Activated CD8-positive, alpha-beta memory T cell treated with anti-CD3 and anti-CD28 coated beads, Interleukin-2, amount 10 ng/mL, durations not matched to agents 7 days and 5 days (primary cell): Measurements from ENCODE around the gene GLIPR2. TPM values are rescaled to one million over a fixed set of nuclear protein-coding genes. Genes with fewer than 3 reads are reported as not detected.
A peak's percentile ranks its signal among the peaks of the same experiment; 100 is the strongest.
"Not testable (repeated sequence)": the region's sequence is repeated elsewhere in the genome, so short reads cannot be mapped to it uniquely, and the experiment has no call there.

Experiments used
- ATAC-seq: fragments of 150-1000 bp; cut with Tn5 transposase; one replicate; pipeline ENCODE4 v1.10.0; 2021; ENCODE audit warnings: moderate library complexity
- CTCF ChIA-PET: fragments of 350-600 bp; sonication (Branson Sonifier 250); formaldehyde crosslinking; loops from one replicate; lab custom pipeline; 2021; ENCODE audit warnings: antibody characterized with exemption; lab: Charles Lee
- DNase-seq: peaks from one replicate; pipeline ENCODE4 v3.0.0-alpha.2; 2020
- H3K27ac Mint-ChIP-seq: one replicate; pipeline ENCODE4 v1.8.0; 2021; ENCODE audit warnings: mild to moderate bottlenecking, mixed read lengths
- H3K27me3 Mint-ChIP-seq: one replicate; pipeline ENCODE4 v1.8.0; 2021; ENCODE audit warnings: mixed read lengths
- H3K36me3 Mint-ChIP-seq: one replicate; pipeline ENCODE4 v1.8.0; 2021; ENCODE audit warnings: mild to moderate bottlenecking, mixed read lengths
- H3K4me1 Mint-ChIP-seq: one replicate; pipeline ENCODE4 v1.8.0; 2021; ENCODE audit warnings: mixed read lengths
- H3K4me3 Mint-ChIP-seq: one replicate; pipeline ENCODE4 v1.8.0; 2021; ENCODE audit warnings: mild to moderate bottlenecking, moderate library complexity, mixed read lengths
- H3K9me3 Mint-ChIP-seq: one replicate; pipeline ENCODE4 v1.8.0; 2022; ENCODE audit warnings: low read depth, mixed read lengths
- total RNA-seq, 2 experiments: library from RNA; stranded (reverse); gene quantifications; one replicate each; pipeline ENCODE4 v1.2.3, GENCODE V29; 2021

The GLIPR2 gene
- total RNA-seq, 2 experiments from 2014 or later: 28.4 to 49.8 TPM

- Mint-ChIP-seq H3K27me3 (peaks cover 4% of the 10 kb centered on the region), H3K4me1 (peaks cover 22% of the 10 kb centered on the region), H3K9me3 (no peaks in the 10 kb centered on the region), H3K4me3 (no peak overlapping the region), H3K27ac (peak overlapping the region; percentile 53), H3K36me3 (no peaks in the 10 kb centered on the region)
- CTCF ChIA-PET: interaction anchor here (0.6 to 1.4 kb wide), 4 partner anchors 9 to 25 kb away, joined by 3 to 8 read pairs (median 4); partner anchors contain the start of gene GLIPR2
- DNase-seq (no peak), ATAC-seq (peak; percentile 71)
Observed at GRCh38 chr9:36127652-36128244, 8.8 kb upstream of the GLIPR2 start.

- no peak for ATAC-seq
- no peak for DNase-seq
- H3K9me3 Mint-ChIP-seq: no peaks in the 10 kb centered on the region
- H3K4me3 Mint-ChIP-seq: no peak overlapping the region
- peak overlapping the region; percentile 53 for H3K27ac Mint-ChIP-seq
- peaks cover 22% of the 10 kb centered on the region for H3K4me1 Mint-ChIP-seq
- peaks cover 4% of the 10 kb centered on the region for H3K27me3 Mint-ChIP-seq
- H3K36me3 Mint-ChIP-seq: no peaks in the 10 kb centered on the region
- CTCF ChIA-PET: interaction anchor here (1.1 to 3.2 kb wide), 4 partner anchors 13 to 38 kb away, joined by 3 to 13 read pairs (median 6); no protein-coding TSS in a partner anchor
Observed at GRCh38 chr9:36128349-36128748, 8.2 kb upstream of the GLIPR2 start.

GRCh38 chr9:36129139-36129538, 7.4 kb upstream of the GLIPR2 start:
- no peaks in the 10 kb centered on the region for H3K36me3 Mint-ChIP-seq
- H3K4me3 Mint-ChIP-seq: no peak overlapping the region
- H3K4me1 Mint-ChIP-seq: peaks cover 22% of the 10 kb centered on the region
- ATAC-seq (no peak), DNase-seq (peak; percentile 35)
- peaks cover 6% of the 10 kb centered on the region for H3K27me3 Mint-ChIP-seq
- H3K27ac Mint-ChIP-seq: no peak overlapping the region
- H3K9me3 Mint-ChIP-seq: no peaks in the 10 kb centered on the region
- CTCF ChIA-PET: interaction anchor here (0.9 to 3.2 kb wide), 3 partner anchors 20 to 37 kb away, joined by 5 to 13 read pairs (median 5); no protein-coding TSS in a partner anchor

DNA sequence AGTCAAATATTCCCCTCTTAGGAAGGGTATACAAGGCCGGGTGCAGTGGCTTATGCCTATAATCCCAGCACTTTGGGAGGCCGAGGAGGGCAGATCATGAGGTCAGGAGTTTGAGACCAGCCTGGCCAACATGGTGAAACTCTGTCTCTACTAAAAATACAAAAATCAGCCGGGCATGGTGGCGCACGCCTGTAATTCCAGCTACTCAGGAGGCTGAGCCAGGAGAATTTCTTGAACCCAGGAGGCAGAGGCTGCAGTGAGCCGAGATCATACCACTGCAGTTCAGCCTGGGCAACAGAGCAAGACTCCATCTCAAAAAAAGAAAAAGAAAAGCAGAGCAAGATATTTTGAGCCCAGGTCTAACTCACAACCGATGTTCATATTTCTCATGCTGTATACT, 4.9 kb upstream of the GLIPR2 start:
- not testable (repeated sequence) for H3K4me3 Mint-ChIP-seq, H3K9me3 Mint-ChIP-seq, H3K27ac Mint-ChIP-seq, H3K36me3 Mint-ChIP-seq, DNase-seq, ATAC-seq
- Mint-ChIP-seq H3K27me3 (peaks cover 19% of the 10 kb centered on the region), H3K4me1 (peaks cover 21% of the 10 kb centered on the region)
- CTCF ChIA-PET: interaction anchor here (1.0 to 4.0 kb wide), 2 partner anchors 16 to 29 kb away, joined by 5 to 15 read pairs; no protein-coding TSS in a partner anchor

DNA sequence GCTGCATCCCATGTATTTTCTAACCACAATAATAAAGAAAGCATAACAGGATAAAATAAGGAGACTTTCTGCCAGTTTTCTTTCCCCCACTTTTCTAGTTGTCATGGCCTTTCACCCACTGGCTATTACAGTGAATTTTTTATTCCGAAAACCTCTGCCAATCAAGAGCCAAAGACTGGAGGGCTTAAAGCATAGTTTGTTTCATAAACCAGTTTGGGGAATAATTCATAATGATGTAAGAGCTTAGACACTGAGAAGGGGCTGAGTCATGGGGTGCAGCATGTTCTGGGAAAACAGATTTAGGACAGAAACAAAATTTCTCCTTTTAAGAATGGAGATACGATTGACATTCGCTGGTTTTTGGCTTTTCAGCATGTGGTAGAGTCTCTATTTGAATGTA, 4.4 kb upstream of the GLIPR2 start:
- no peak overlapping the region for H3K27ac Mint-ChIP-seq
- CTCF ChIA-PET: interaction anchor here (2.4 to 4.0 kb wide), 2 partner anchors 30 to 33 kb away, joined by 10 to 15 read pairs; no protein-coding TSS in a partner anchor
- peaks cover under 1% of the 10 kb centered on the region for H3K36me3 Mint-ChIP-seq
- H3K9me3 Mint-ChIP-seq: no peaks in the 10 kb centered on the region
- no peak overlapping the region for H3K4me3 Mint-ChIP-seq
- no peak for ATAC-seq
- no peak for DNase-seq
- H3K27me3 Mint-ChIP-seq: peaks cover 19% of the 10 kb centered on the region
- peaks cover 22% of the 10 kb centered on the region for H3K4me1 Mint-ChIP-seq

- peaks cover 4% of the 10 kb centered on the region for H3K36me3 Mint-ChIP-seq
- H3K27ac Mint-ChIP-seq: no peak overlapping the region
- CTCF ChIA-PET: interaction anchor here (3.0 kb wide), 1 partner anchor 32 kb away, joined by 20 read pairs; no protein-coding TSS in a partner anchor
- peaks cover 32% of the 10 kb centered on the region for H3K4me1 Mint-ChIP-seq
- H3K27me3 Mint-ChIP-seq: peaks cover 19% of the 10 kb centered on the region
- no peak for DNase-seq
- H3K9me3 Mint-ChIP-seq: no peaks in the 10 kb centered on the region
- no peak for ATAC-seq
- H3K4me3 Mint-ChIP-seq: peak overlapping the region; percentile 67
Observed at GRCh38 chr9:36134761-36135505, 1.6 kb upstream of the GLIPR2 start.

DNA sequence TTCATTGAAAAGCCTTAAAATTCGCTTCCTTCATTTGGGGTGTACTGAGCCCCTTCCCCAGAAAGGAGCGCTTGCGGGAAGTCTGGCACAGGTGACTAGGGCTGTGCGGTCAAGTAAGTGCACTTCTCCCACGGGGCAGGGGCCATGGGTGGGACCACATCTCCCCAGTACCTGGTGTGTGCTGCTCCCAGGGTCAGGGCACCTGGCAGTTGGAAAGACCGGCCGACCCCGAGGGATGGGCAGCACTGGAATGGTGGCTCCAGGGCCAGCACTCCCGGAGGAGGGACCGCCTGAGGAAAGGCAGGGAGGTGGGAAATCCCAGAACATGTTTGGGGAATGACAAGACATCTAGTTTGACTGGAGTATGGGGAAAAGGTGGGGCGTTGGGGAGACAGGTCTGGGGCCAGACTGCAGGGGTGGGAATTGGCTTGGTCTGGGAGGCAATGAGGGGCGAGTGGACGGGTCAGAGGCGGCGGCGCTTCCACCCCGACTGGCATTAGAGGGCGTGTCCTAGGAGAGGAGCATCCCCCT, 727 bp upstream of the GLIPR2 start:
- Mint-ChIP-seq H3K4me1 (peaks cover 40% of the 10 kb centered on the region), H3K27ac (peak overlapping the region; percentile 15), H3K9me3 (no peaks in the 10 kb centered on the region), H3K36me3 (peaks cover 5% of the 10 kb centered on the region), H3K27me3 (peaks cover 19% of the 10 kb centered on the region), H3K4me3 (peak overlapping the region; percentile 67)
- ATAC-seq (no peak), DNase-seq (no peak)
- CTCF ChIA-PET: interaction anchor here (0.9 to 5.4 kb wide), 7 partner anchors 9 to 33 kb away, joined by 4 to 49 read pairs (median 8); no protein-coding TSS in a partner anchor

GRCh38 chr9:36136894-36137391, 410 bp downstream of the GLIPR2 start:
- Mint-ChIP-seq H3K27ac (peak overlapping the region; percentile 66), H3K27me3 (peaks cover 19% of the 10 kb centered on the region), H3K9me3 (no peaks in the 10 kb centered on the region), H3K4me1 (peaks cover 51% of the 10 kb centered on the region), H3K4me3 (peak overlapping the region; percentile 99), H3K36me3 (peaks cover 5% of the 10 kb centered on the region)
- ATAC-seq: peak; percentile 52
- no peak for DNase-seq
- CTCF ChIA-PET: interaction anchor here (0.9 to 5.4 kb wide), 11 partner anchors 8 to 128 kb away, joined by 3 to 49 read pairs (median 5); no protein-coding TSS in a partner anchor

DNA sequence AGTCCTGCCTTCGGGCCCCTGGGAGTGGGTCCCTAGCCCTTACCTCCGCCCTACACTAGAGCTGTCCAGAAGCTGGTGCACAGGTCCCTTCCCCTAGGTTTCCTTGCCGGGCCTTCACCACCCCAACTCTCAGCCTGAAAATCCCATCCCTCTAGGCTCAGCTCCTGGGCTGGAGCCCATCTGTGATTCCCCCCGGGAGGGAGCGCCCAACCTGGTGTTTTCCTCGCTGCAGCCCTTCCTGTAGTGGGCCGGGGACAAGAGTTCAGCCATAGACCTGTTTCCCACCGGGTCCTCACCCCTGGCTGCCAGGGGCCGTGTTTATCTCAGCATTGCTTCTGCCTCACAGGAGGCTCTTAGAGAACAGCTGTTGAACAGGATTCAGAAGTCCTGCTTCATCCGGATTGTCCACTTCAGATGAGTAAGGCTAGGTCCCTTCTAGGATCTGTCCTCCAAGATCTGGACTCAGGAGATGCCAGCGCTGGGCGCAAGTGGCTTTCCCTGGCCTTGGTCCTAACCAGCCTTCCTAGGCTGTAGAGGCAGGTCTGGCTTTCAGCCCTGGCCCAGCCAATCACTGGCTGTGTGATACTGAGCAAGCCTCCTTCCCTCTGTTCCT, 965 bp downstream of the GLIPR2 start:
- Mint-ChIP-seq H3K4me1 (peaks cover 56% of the 10 kb centered on the region), H3K9me3 (no peaks in the 10 kb centered on the region), H3K36me3 (peaks cover 7% of the 10 kb centered on the region), H3K27ac (peak overlapping the region; percentile 66), H3K4me3 (peak overlapping the region; percentile 99), H3K27me3 (peaks cover 16% of the 10 kb centered on the region)
- ATAC-seq (no peak), DNase-seq (no peak)
- CTCF ChIA-PET: interaction anchor here (0.6 to 5.4 kb wide), 12 partner anchors 10 to 460 kb away, joined by 3 to 49 read pairs (median 5); no protein-coding TSS in a partner anchor

DNA sequence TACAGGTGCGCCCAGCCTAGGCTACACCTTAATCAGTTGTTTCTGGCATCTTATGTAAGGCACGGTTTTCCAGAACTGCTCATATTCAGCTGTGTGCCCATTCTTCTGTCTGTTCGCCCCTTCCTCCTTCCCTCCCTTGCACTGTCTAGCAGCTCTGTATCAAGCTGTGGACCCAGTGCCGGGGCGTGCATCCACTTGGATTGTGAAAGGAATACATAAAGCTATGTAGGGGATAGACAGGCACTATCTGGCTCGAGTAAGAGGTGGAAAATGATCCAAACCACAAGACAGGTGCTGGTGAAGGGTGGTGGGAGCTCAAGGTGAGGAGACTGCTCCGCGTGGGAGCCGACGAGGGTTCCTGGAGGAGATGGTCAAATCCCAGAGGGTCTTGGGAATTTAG, 2.0 kb downstream of the GLIPR2 start:
- Mint-ChIP-seq H3K27me3 (peaks cover 16% of the 10 kb centered on the region), H3K9me3 (no peaks in the 10 kb centered on the region), H3K36me3 (peaks cover 11% of the 10 kb centered on the region), H3K27ac (peak overlapping the region; percentile 15), H3K4me3 (peak overlapping the region; percentile 99), H3K4me1 (peaks cover 66% of the 10 kb centered on the region)
- CTCF ChIA-PET: interaction anchor here (1.2 to 5.4 kb wide), 3 partner anchors 11 to 36 kb away, joined by 3 to 49 read pairs (median 16); no protein-coding TSS in a partner anchor
- DNase-seq (no peak), ATAC-seq (no peak)

GRCh38 chr9:36138901-36139300, 2.4 kb downstream of the GLIPR2 start:
- peaks cover 70% of the 10 kb centered on the region for H3K4me1 Mint-ChIP-seq
- H3K9me3 Mint-ChIP-seq: no peaks in the 10 kb centered on the region
- peaks cover 15% of the 10 kb centered on the region for H3K27me3 Mint-ChIP-seq
- no peak overlapping the region for H3K27ac Mint-ChIP-seq
- H3K36me3 Mint-ChIP-seq: peaks cover 14% of the 10 kb centered on the region
- ATAC-seq (no peak), DNase-seq (no peak)
- CTCF ChIA-PET: interaction anchor here (1.2 to 5.4 kb wide), 4 partner anchors 11 to 36 kb away, joined by 3 to 49 read pairs (median 18); no protein-coding TSS in a partner anchor
- no peak overlapping the region for H3K4me3 Mint-ChIP-seq
